Measurements from ENCODE around the gene DDR2. TPM values are rescaled to one million over a fixed set of nuclear protein-coding genes. Genes with fewer than 3 reads are reported as not detected.

DDR2 gene
- total and polyA plus RNA-seq, 8 donors = 6.8 to 117 (median 34.1) TPM

- peak overlapping the region in 1 of 5 donors; percentile 34 for H3K27ac ChIP-seq
- TF ChIP-seq POLR2AphosphoS5 (IDR thresholded peaks at IDR 0.05) = no peak
- TF ChIP-seq POLR2A (IDR thresholded peaks at IDR 0.05) = no peak
- TF ChIP-seq, protein P1, sequence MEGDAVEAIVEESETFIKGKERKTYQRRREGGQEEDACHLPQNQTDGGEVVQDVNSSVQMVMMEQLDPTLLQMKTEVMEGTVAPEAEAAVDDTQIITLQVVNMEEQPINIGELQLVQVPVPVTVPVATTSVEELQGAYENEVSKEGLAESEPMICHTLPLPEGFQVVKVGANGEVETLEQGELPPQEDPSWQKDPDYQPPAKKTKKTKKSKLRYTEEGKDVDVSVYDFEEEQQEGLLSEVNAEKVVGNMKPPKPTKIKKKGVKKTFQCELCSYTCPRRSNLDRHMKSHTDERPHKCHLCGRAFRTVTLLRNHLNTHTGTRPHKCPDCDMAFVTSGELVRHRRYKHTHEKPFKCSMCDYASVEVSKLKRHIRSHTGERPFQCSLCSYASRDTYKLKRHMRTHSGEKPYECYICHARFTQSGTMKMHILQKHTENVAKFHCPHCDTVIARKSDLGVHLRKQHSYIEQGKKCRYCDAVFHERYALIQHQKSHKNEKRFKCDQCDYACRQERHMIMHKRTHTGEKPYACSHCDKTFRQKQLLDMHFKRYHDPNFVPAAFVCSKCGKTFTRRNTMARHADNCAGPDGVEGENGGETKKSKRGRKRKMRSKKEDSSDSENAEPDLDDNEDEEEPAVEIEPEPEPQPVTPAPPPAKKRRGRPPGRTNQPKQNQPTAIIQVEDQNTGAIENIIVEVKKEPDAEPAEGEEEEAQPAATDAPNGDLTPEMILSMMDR (IDR thresholded peaks at IDR 0.05) = no peak
- no peak for TF ChIP-seq EP300 (IDR thresholded peaks at IDR 0.05)
- H3K9me3 ChIP-seq = no peaks in the 10 kb centered on the region
- H3K27me3 ChIP-seq = no peaks in the 10 kb centered on the region
- 32 to 45% (median 38%) methylated on average over 5 of the region's 5 CpGs for WGBS, 5 donors
- H3K4me1 ChIP-seq = peaks cover 0 to 30% (median 10%) of the 10 kb centered on the region in 4 donors
- DNase-seq = no peak
- intact Hi-C loops (cut with DNase I; ENCODE audit: low total_unique reads) = no loop called here
- H3K36me3 ChIP-seq = no peaks in the 10 kb centered on the region
- H3K4me3 ChIP-seq = no peak overlapping the region
These were observed 33.9 kb downstream of the DDR2 start for GRCh38 chr1:162666006-162666645.

- intact Hi-C loops (cut with DNase I; ENCODE audit: low total_unique reads) = no loop called here
- 42 to 59% (median 57%) methylated on average over 2 of the region's 2 CpGs for WGBS, 5 donors
These were observed 35.3 kb downstream of the DDR2 start for GRCh38 chr1:162667381-162668080.

DNA sequence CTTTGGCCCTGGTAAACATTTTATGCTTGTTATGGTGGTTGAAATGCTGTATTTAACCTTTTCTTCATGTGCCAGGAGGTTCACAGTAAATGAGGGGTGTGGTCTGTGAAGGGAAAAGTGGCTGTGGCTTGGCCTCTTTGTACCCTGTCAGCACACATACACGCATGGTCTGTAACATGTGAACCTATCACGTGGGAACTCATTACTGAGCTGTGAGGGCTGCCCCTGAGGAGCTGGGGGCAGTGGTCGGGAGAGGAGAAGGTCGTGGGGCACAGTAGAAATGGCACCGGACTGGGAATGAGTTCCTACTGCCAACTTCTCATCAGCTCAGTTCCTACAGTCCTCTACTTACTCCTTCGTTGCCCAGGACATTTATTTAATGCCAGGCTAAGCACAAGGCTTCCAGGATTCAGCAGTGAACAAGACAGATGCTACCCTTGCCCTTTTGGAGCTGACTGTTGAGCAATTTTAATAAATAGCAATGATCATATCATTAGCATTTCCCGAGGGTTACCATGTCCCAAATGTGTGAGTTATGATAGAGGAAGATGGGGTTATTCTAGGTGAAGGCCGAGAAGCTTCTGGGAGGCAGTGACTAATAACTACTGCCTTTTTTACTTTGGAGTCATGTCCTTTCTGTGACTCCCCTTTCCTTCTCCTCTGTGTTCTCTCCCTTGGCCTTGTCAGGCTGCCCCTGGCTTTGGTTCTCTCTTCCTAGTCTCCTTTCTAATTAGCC is 38.8 kb downstream of the DDR2 start:
- Histone ChIP-seq H3K4me3 (no peak overlapping the region), H3K9me3 (no peaks in the 10 kb centered on the region), H3K4me1 (peaks cover 0 to 40% (median 12%) of the 10 kb centered on the region in 4 donors), H3K27me3 (no peaks in the 10 kb centered on the region), H3K36me3 (no peaks in the 10 kb centered on the region), H3K27ac (peak overlapping the region in 4 of 5 donors; percentile 57 to 79 (median 74))
- WGBS, 5 donors = 75 to 82% (median 80%) methylated on average over 7 to 8 of the region's 8 CpGs
- no peak for DNase-seq
- TF ChIP-seq EP300 (IDR thresholded peaks at IDR 0.05) (peak; percentile 60), POLR2AphosphoS5 (IDR thresholded peaks at IDR 0.05) (peak in 2 of 3 donors; percentile 20 to 92), POLR2A (IDR thresholded peaks at IDR 0.05) (no peak)
- TF ChIP-seq, protein P1 (IDR thresholded peaks at IDR 0.05) = no peak
- intact Hi-C loops (cut with DNase I; ENCODE audit: low total_unique reads) = no loop called here

More at GRCh38 chr1:162667381-162668080, 35.3 kb downstream of the DDR2 start:
- H3K27me3 ChIP-seq = no peaks in the 10 kb centered on the region
- H3K9me3 ChIP-seq = no peaks in the 10 kb centered on the region
- H3K4me3 ChIP-seq = no peak overlapping the region
- no peak overlapping the region for H3K27ac ChIP-seq
- peaks cover 0 to 32% (median 16%) of the 10 kb centered on the region in 4 donors for H3K4me1 ChIP-seq
- no peak for DNase-seq
- TF ChIP-seq, protein P1 (IDR thresholded peaks at IDR 0.05) = no peak
- no peak for TF ChIP-seq EP300 (IDR thresholded peaks at IDR 0.05)
- TF ChIP-seq POLR2AphosphoS5 (IDR thresholded peaks at IDR 0.05) = no peak
- no peak for TF ChIP-seq POLR2A (IDR thresholded peaks at IDR 0.05)
- no peaks in the 10 kb centered on the region for H3K36me3 ChIP-seq

GRCh38 chr1:162671664-162672410 is 39.6 kb downstream of the DDR2 start:
- Histone ChIP-seq H3K9me3 (no peaks in the 10 kb centered on the region), H3K4me3 (no peak overlapping the region), H3K4me1 (peaks cover 0 to 43% (median 16%) of the 10 kb centered on the region in 4 donors), H3K36me3 (no peaks in the 10 kb centered on the region), H3K27me3 (no peaks in the 10 kb centered on the region), H3K27ac (peak overlapping the region in 4 of 5 donors; percentile 32 to 79 (median 74))
- 57 to 66% (median 62%) methylated on average over 5 of the region's 5 CpGs for WGBS, 5 donors
- no peak for DNase-seq
- no peak for TF ChIP-seq POLR2A (IDR thresholded peaks at IDR 0.05)
- no peak for TF ChIP-seq EP300 (IDR thresholded peaks at IDR 0.05)
- TF ChIP-seq, protein P1 (IDR thresholded peaks at IDR 0.05) = no peak
- TF ChIP-seq POLR2AphosphoS5 (IDR thresholded peaks at IDR 0.05) = no peak
- intact Hi-C loops (cut with DNase I; ENCODE audit: low total_unique reads) = no loop called here
